Measurements from ENCODE around the gene ADGRL3.

GRCh38 chr4:61882381-61882780, 682.3 kb downstream of the ADGRL3 start:
- TF ChIP-seq POLR2AphosphoS5 (IDR thresholded peaks at IDR 0.05), result no peak
- TF ChIP-seq, protein P1, sequence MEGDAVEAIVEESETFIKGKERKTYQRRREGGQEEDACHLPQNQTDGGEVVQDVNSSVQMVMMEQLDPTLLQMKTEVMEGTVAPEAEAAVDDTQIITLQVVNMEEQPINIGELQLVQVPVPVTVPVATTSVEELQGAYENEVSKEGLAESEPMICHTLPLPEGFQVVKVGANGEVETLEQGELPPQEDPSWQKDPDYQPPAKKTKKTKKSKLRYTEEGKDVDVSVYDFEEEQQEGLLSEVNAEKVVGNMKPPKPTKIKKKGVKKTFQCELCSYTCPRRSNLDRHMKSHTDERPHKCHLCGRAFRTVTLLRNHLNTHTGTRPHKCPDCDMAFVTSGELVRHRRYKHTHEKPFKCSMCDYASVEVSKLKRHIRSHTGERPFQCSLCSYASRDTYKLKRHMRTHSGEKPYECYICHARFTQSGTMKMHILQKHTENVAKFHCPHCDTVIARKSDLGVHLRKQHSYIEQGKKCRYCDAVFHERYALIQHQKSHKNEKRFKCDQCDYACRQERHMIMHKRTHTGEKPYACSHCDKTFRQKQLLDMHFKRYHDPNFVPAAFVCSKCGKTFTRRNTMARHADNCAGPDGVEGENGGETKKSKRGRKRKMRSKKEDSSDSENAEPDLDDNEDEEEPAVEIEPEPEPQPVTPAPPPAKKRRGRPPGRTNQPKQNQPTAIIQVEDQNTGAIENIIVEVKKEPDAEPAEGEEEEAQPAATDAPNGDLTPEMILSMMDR (IDR thresholded peaks at IDR 0.05), result no peak
- TF ChIP-seq EP300 (IDR thresholded peaks at IDR 0.05), result no peak
